ENCODE results near the gene MAP6.

MAP6 gene

GRCh38 chr11:75665990-75666389, 2.8 kb downstream of the MAP6 start:
- no peak for DNase-seq

DNA sequence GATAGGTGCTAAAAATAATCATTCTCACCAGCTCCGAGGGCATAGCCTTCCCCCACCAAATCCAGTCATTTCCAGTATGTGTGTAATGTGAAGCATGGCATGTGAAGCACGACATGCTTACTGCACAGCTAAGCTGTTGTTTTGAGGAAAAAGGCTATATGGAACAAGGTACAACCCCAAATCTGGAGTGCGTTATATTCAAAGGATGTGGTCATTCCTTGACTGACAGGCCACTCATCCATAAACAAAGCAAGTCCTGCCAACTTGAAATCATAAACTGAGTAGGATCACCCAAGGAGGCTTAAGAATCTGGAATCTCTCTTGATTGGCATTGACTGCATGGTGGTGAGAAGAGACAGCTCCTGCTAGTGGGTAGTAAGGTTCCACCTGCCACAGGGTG, 3.7 kb downstream of the MAP6 start:
- DNase-seq, result no peak

- DNase-seq, result no peak
Observed at GRCh38 chr11:75664389-75664788, 4.4 kb downstream of the MAP6 start.

DNA sequence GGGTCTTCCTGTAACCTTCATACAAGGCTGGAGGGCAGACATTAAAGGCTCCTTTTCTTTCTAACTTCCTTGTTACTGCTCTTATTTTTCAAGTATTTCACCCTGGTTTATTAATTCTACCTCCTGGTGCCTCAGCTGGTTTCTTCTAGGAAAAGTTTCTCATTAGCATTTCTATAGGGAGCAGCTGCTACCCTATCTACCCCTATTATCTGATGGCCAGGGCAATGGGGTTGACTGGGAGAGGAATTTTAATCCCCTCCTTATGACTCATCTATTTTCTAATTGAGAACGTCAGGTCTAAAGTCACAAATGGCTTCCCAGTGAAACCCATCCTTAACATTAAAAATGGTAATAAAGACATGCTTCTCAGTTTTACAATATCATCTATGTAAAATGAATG, 5.0 kb downstream of the MAP6 start:
- DNase-seq, result no peak

- DNase-seq, result no peak
Observed at GRCh38 chr11:75659836-75660235, 9.0 kb downstream of the MAP6 start.

DNA sequence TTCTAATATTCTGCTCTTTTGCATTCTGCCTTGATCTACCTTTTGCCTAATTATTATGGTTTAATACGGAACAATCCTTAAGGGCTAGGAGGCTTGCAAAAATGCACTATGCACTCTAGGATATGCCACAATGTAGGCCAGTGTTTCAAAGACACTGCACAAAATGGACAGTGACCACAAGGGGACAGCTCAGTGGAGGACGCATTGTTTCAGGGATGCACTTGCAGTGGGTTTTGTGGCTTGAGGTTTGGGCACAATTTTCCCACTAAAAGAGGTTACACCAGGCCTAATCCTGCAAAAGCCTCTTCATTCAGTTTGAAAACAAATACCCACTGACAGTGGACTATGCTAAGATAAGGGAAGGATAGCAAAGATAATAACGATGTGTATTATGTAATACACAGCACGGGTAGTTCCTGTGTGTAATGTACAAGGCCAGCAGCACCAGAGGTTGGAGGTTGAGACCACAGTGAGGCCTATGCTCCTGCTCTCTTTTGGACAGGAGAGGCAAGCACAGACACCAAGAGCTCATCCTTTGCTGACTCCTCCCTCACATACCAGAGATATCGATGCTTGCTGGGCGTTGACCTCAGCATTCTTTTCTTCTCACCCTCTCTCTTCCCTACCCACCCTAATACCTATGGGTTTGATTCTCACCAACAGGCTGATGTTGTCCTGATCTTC, 12.7 kb downstream of the MAP6 start:
- no peak for DNase-seq

GRCh38 chr11:75655605-75656004, 13.2 kb downstream of the MAP6 start:
- no peak for DNase-seq

DNA sequence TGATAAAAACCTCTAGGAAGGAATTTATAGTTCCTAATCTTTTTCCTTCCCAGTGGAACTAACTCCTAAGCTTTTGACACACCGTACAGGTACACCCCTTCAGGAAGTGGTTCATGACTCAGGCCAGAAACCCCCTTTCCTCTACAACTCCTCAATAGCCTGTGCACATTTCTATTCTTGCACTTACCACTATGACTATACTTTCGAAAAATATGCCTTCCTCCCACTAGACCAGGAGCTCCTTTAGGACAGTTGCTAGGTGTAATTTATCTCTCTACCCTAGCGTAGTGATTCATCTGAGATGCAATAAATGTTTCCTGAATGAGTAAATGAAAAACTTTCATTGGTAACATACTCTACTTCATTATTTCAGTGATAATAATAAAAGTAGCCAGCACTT, 14.5 kb downstream of the MAP6 start:
- peak; percentile 7 to 21 for DNase-seq

DNA sequence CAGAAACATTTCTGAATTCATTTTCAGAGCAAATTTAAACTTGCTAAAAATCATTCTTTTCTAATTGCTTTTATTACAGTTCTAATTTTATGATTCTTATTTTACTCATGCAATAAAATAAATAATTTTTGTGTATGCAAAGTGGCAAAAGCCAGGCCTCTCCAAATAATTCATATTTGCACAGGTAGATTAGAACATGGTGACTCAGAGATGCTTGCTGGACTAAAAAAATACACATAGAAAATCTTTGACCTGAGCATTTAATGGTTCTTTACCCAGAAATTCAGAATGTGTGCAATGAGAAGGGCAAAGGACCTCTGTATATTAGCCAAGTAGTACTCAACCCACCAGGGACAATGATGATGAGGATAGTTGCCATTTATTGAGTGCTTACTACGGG, 15.3 kb downstream of the MAP6 start:
- no peak for DNase-seq

GRCh38 chr11:75652936-75653335, 15.9 kb downstream of the MAP6 start:
- no peak for DNase-seq

DNA sequence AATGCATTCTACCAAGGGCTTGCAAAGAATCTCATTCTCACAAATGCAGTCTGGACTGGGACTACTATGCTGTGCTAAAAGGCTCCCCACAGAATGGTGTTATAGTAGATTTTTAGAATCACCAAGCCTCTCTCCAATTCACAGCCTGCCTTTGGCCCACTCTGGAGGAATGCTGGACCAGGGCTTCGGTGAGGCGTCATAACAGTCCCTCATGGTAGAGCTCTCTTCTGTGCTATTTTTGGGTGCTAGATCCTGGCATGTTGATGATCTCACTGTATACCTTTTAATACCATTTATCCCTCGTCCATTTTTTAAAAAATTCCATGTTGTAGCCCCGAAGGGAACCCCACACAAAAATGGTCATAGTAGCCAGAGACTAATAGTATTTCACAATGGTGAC, 17.6 kb downstream of the MAP6 start:
- DNase-seq, result no peak

- no peak for DNase-seq
Observed at GRCh38 chr11:75650167-75650723, 18.6 kb downstream of the MAP6 start.

- DNase-seq, result no peak
Observed at GRCh38 chr11:75644946-75645345, 23.9 kb downstream of the MAP6 start.

DNA sequence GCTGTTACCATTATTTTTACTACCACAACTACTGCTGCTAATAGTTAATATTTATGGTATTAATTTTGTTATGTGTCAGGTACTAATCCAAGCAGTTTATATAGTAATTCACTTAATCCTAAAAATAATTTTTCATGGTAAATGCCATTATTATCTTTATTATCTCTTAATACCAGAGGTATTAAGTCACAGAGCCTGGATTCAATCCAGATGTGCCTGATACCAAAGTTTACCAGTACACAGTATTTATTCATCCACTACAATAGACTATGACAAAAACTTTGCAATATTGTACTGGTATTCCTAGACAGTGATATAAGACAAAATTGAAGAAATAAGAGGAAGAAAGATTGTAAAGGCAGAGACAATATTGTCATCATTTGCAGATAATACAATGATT, 24.5 kb downstream of the MAP6 start:
- DNase-seq, result no peak

DNA sequence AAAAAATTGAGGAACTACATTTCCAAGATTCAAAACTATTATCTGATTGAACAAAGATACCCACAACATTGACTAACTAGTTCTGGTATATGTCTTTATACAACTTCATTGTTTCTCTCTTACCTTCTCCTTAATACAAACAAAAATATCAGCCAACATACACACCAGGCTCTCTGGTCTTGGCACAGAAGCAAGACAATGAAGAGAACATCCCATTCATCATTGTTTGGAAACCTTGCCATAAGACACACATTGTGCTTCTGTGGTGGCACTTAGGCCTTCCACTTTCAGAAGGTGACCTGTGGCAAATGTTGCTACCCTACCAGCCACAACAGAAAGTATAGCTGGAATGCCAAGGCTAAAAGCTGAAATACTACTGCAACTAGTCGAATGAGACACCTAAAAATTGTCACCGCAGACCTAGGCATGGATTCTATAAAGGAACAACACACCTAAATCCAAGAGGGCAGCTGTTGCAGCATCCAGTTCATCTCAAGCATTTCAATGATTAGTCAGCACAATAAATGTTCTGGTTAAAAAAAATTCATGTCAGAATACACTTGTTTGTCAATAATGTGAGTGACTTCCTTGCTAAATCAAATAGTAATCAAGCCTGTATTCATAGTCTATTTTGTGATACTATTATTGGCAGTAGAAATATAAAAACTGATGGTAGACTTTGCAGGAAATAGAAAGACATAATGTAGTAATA, 26.3 kb downstream of the MAP6 start:
- no peak for DNase-seq

- DNase-seq, result no peak
Observed at GRCh38 chr11:75639762-75640181, 29.1 kb downstream of the MAP6 start.

DNA sequence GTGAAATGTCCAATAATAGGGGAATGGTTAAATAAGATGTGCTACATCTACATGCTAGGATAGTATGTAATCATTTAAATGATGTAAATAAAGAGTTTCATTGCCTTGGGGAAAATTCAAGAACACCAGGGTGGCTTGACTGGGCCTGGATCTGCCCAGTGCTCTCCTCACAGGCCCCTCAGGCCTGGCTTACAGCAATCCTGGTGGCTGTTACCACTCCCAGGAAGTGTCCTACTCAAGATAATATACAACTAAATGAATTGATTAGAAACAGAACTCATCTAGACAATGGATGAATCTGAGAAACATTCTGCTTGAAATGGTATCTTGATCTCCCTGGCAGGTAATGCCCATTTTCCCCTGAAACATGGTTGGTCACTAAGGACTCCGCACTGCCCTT, 30.8 kb downstream of the MAP6 start:
- DNase-seq, result no peak

DNA sequence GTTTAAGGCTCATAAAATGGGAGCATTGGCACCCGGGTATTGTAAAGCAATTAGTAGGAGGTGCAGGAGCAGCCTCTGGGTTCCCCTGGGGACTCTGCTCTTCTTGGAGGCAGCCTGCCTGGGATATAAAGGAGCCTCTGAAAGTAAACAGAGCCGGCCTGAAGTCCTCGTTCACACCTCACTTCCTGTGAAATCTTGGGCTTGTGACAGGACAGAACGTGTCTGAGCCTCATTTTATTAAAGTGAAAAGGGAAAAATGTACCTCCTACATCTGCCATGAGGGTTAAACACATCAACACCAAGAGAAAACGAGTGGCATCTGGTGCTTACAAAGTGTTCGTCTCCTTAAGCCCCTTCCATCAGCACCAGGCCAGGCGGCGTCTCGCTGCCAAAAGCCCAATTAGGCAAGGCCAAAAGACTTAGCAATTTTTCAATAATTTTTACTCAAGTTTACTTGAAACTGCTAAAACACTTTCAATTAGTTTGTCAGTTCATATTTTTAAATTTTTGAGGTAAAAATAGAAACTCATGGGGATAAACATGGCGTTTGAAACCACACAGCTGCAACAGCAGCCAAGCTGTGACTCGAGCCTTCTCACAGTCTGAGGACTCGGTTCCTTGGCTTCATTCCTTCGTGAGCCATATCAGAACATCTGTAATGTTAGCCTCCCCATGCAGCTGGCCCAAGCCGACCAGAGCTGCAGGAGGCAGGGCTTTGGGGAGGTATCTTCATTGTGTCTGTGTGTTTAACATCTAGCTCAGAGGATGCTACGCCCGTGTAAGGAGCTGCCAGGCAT, 33.6 kb downstream of the MAP6 start:
- no peak for DNase-seq

DNA sequence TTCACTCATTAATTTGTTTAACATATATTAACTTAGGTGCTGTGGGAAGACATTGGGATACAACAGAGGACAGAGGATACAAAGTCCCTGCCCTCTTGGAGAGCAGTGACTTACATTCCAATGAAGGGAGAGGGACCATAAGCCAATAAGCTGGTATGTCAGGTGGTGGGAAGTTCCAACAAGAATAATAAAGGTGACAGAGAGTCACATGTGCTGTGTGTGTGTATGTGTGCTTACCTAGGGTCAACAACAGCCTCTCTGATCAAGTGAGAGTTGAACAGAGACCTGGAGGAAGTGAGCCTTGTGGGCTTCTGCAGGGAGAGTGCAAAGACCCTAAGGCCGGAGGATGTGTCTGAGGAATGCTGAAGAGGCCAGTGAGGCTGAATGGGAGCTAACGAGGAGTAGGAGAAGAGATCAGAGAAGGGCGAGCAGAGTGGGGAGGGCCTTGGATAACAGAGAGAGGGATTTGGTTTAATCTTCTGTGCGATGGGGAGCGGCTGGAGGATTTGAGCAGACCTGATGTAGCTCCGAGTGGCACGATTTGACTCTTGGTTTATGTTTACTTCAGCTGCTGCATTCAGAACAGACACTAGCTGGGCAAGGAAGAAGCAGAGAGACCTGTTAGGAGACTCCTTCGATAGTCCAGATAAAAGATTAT, 35.3 kb downstream of the MAP6 start:
- no peak for DNase-seq

DNA sequence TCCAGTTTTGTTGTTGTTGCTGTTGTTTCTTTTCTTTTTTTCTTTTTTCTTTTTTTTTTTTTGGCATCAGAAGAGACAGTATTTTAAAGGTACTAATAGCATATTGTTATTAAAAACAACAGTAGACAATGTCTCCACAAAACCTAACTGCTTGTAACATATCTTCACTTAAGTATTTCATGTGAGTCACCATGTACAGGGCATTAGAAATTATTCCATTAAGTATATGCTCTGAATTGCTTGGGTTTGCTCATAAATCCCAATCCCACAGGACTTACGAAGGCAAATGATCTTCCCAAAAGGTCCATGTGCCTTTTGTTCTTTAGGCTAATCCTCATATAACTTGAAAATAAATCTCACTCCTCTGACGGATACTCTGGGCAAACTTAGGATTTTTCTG, 35.9 kb downstream of the MAP6 start:
- no peak for DNase-seq

GRCh38 chr11:75632450-75632849, 36.4 kb downstream of the MAP6 start:
- DNase-seq, result no peak

GRCh38 chr11:75631086-75631730, 37.6 kb downstream of the MAP6 start:
- DNase-seq, result no peak
